ENCODE measurements around the gene ALKBH7.
"Not testable (repeated sequence)": the region's sequence is repeated elsewhere in the genome, so short reads cannot be mapped to it uniquely, and the experiment has no call there.

The ALKBH7 gene

GRCh38 chr19:6400062-6400944, 27.7 kb downstream of the ALKBH7 start:
- H3K36me3 Mint-ChIP-seq (ENCODE audit: low read depth); H3K9me3 Mint-ChIP-seq; H3K27ac Mint-ChIP-seq; H3K27me3 Mint-ChIP-seq (ENCODE audit: low read depth); DNase-seq (ENCODE audit: low spot score); H3K4me3 Mint-ChIP-seq; H3K4me1 Mint-ChIP-seq (ENCODE audit: low read depth): not testable (repeated sequence)

GRCh38 chr19:6402058-6402457, 29.5 kb downstream of the ALKBH7 start:
- no peak overlapping the region for H3K4me3 Mint-ChIP-seq
- no peaks in the 10 kb centered on the region for H3K27me3 Mint-ChIP-seq (ENCODE audit: low read depth)
- H3K27ac Mint-ChIP-seq, result no peak overlapping the region
- no peaks in the 10 kb centered on the region for H3K36me3 Mint-ChIP-seq (ENCODE audit: low read depth)
- no peaks in the 10 kb centered on the region for H3K4me1 Mint-ChIP-seq (ENCODE audit: low read depth)
- no peaks in the 10 kb centered on the region for H3K9me3 Mint-ChIP-seq
- DNase-seq (ENCODE audit: low spot score), result no peak

GRCh38 chr19:6402837-6403608, 30.4 kb downstream of the ALKBH7 start:
- DNase-seq (ENCODE audit: low spot score), result no peak
- Mint-ChIP-seq H3K9me3 (no peaks in the 10 kb centered on the region), H3K4me3 (no peak overlapping the region), H3K36me3 (ENCODE audit: low read depth) (no peaks in the 10 kb centered on the region), H3K4me1 (ENCODE audit: low read depth) (no peaks in the 10 kb centered on the region), H3K27me3 (ENCODE audit: low read depth) (no peaks in the 10 kb centered on the region), H3K27ac (no peak overlapping the region)

GRCh38 chr19:6406401-6406800, 33.8 kb downstream of the ALKBH7 start:
- Mint-ChIP-seq H3K4me3 (no peak overlapping the region), H3K4me1 (ENCODE audit: low read depth) (no peaks in the 10 kb centered on the region), H3K36me3 (ENCODE audit: low read depth) (no peaks in the 10 kb centered on the region), H3K9me3 (no peaks in the 10 kb centered on the region), H3K27ac (no peak overlapping the region), H3K27me3 (ENCODE audit: low read depth) (no peaks in the 10 kb centered on the region)
- DNase-seq (ENCODE audit: low spot score), result no peak

GRCh38 chr19:6409346-6409745, 36.8 kb downstream of the ALKBH7 start:
- no peak overlapping the region for H3K27ac Mint-ChIP-seq
- no peaks in the 10 kb centered on the region for H3K9me3 Mint-ChIP-seq
- no peak overlapping the region for H3K4me3 Mint-ChIP-seq
- DNase-seq (ENCODE audit: low spot score), result no peak
- H3K36me3 Mint-ChIP-seq (ENCODE audit: low read depth), result peaks cover 10% of the 10 kb centered on the region
- H3K27me3 Mint-ChIP-seq (ENCODE audit: low read depth), result no peaks in the 10 kb centered on the region
- no peaks in the 10 kb centered on the region for H3K4me1 Mint-ChIP-seq (ENCODE audit: low read depth)

- Mint-ChIP-seq H3K4me3 (no peak overlapping the region), H3K27me3 (ENCODE audit: low read depth) (no peaks in the 10 kb centered on the region), H3K36me3 (ENCODE audit: low read depth) (peaks cover 20% of the 10 kb centered on the region), H3K9me3 (no peaks in the 10 kb centered on the region), H3K4me1 (ENCODE audit: low read depth) (no peaks in the 10 kb centered on the region), H3K27ac (no peak overlapping the region)
- no peak for DNase-seq (ENCODE audit: low spot score)
Measured at GRCh38 chr19:6412061-6412446, 39.5 kb downstream of the ALKBH7 start.

- Mint-ChIP-seq H3K4me3 (no peak overlapping the region), H3K9me3 (no peaks in the 10 kb centered on the region), H3K27me3 (ENCODE audit: low read depth) (no peaks in the 10 kb centered on the region), H3K36me3 (ENCODE audit: low read depth) (peaks cover 22% of the 10 kb centered on the region), H3K4me1 (ENCODE audit: low read depth) (no peaks in the 10 kb centered on the region), H3K27ac (no peak overlapping the region)
- no peak for DNase-seq (ENCODE audit: low spot score)
Measured at GRCh38 chr19:6412447-6413091, 40.0 kb downstream of the ALKBH7 start.

- Mint-ChIP-seq H3K9me3 (no peaks in the 10 kb centered on the region), H3K36me3 (ENCODE audit: low read depth) (peaks cover 26% of the 10 kb centered on the region), H3K27ac (no peak overlapping the region), H3K4me3 (no peak overlapping the region), H3K27me3 (ENCODE audit: low read depth) (no peaks in the 10 kb centered on the region), H3K4me1 (ENCODE audit: low read depth) (no peaks in the 10 kb centered on the region)
- DNase-seq (ENCODE audit: low spot score), result no peak
Measured at GRCh38 chr19:6413291-6413690, 40.7 kb downstream of the ALKBH7 start.

- no peak overlapping the region for H3K27ac Mint-ChIP-seq
- H3K36me3 Mint-ChIP-seq (ENCODE audit: low read depth), result peaks cover 33% of the 10 kb centered on the region
- no peaks in the 10 kb centered on the region for H3K9me3 Mint-ChIP-seq
- H3K4me3 Mint-ChIP-seq, result no peak overlapping the region
- no peak for DNase-seq (ENCODE audit: low spot score)
- H3K27me3 Mint-ChIP-seq (ENCODE audit: low read depth), result no peaks in the 10 kb centered on the region
- H3K4me1 Mint-ChIP-seq (ENCODE audit: low read depth), result no peaks in the 10 kb centered on the region
Measured at GRCh38 chr19:6413721-6414643, 41.4 kb downstream of the ALKBH7 start.

- Mint-ChIP-seq H3K36me3 (ENCODE audit: low read depth) (peaks cover 39% of the 10 kb centered on the region), H3K4me3 (no peak overlapping the region), H3K27ac (no peak overlapping the region), H3K4me1 (ENCODE audit: low read depth) (peaks cover 1% of the 10 kb centered on the region), H3K27me3 (ENCODE audit: low read depth) (no peaks in the 10 kb centered on the region), H3K9me3 (no peaks in the 10 kb centered on the region)
- no peak for DNase-seq (ENCODE audit: low spot score)
Measured at GRCh38 chr19:6414793-6415590, 42.4 kb downstream of the ALKBH7 start.

- peaks cover 44% of the 10 kb centered on the region for H3K36me3 Mint-ChIP-seq (ENCODE audit: low read depth)
- H3K9me3 Mint-ChIP-seq, result no peaks in the 10 kb centered on the region
- no peaks in the 10 kb centered on the region for H3K27me3 Mint-ChIP-seq (ENCODE audit: low read depth)
- no peak for DNase-seq (ENCODE audit: low spot score)
- H3K4me1 Mint-ChIP-seq (ENCODE audit: low read depth), result peaks cover 1% of the 10 kb centered on the region
- no peak overlapping the region for H3K27ac Mint-ChIP-seq
- no peak overlapping the region for H3K4me3 Mint-ChIP-seq
Measured at GRCh38 chr19:6415591-6416190, 43.1 kb downstream of the ALKBH7 start.

GRCh38 chr19:6416658-6417405, 44.2 kb downstream of the ALKBH7 start:
- H3K36me3 Mint-ChIP-seq (ENCODE audit: low read depth), result peaks cover 49% of the 10 kb centered on the region
- H3K27me3 Mint-ChIP-seq (ENCODE audit: low read depth), result no peaks in the 10 kb centered on the region
- no peak overlapping the region for H3K27ac Mint-ChIP-seq
- H3K4me1 Mint-ChIP-seq (ENCODE audit: low read depth), result peaks cover 1% of the 10 kb centered on the region
- DNase-seq (ENCODE audit: low spot score), result no peak
- no peaks in the 10 kb centered on the region for H3K9me3 Mint-ChIP-seq
- H3K4me3 Mint-ChIP-seq, result no peak overlapping the region

Measured in T-helper 2 cell treated with Interferon-gamma antibody and Interleukin-4, amounts not matched to agents 5 μg/mL and 100 μg/mL, for 36 hours (primary cell).